GM12878 (cell line): Measurements from ENCODE around the gene ISCA2. TPM values are rescaled to one million over a fixed set of nuclear protein-coding genes. Genes with fewer than 3 reads are reported as not detected.

Experiments
- ATAC-seq: fragments of 200-7000 bp; cut with Tn5 transposase; 3 replicates; pipeline ENCODE4 v1.9.1; 2020; ENCODE audit warnings: mild to moderate bottlenecking, moderate library complexity
- BruUV-seq: library from RNA; stranded (reverse); fragments of 400-500 nt; replicated peaks from 2 replicates; lab custom pipeline; 2021; lab: Mats Ljungman, UMichigan
- CTCF ChIA-PET: fragments of 300-600 bp; sonication (Branson Sonifier 250); formaldehyde crosslinking; extraction: SDS; loops from one replicate; lab custom pipeline; 2021; ENCODE audit warnings: inconsistent platforms; lab: Yijun Ruan, JAX
- POLR2A ChIA-PET: fragments of 350-600 bp; formaldehyde crosslinking; extraction: SDS; loops from one replicate; lab custom pipeline; 2021; ENCODE audit warnings: inconsistent platforms; lab: Charles Lee
- RAD21 ChIA-PET: fragments of 300-600 bp; sonication (Branson Sonifier 250); formaldehyde crosslinking; loops from one replicate; lab custom pipeline; 2023; ENCODE audit warnings: antibody characterized with exemption; ENCODE audit not compliant: unreplicated experiment; lab: Charles Lee
- SMC1A ChIA-PET: fragments of 300-600 bp; sonication (Branson Sonifier 250); formaldehyde crosslinking; loops from one replicate; lab custom pipeline; 2023; ENCODE audit not compliant: unreplicated experiment, uncharacterized antibody; lab: Charles Lee
- DNase-seq: peaks from one replicate; pipeline ENCODE4 v3.0.0-alpha.2; 2011; ENCODE audit warnings: low read depth, low spot score
- FAIRE-seq: peaks from 3 replicates; lab custom pipeline; 2011; peaks lifted over from hg19 to GRCh38; lab: Jason Lieb, UNC
- H2AFZ ChIP-seq: 2 replicates; pipeline ENCODE4 v1.6.0; 2011; ENCODE audit warnings: low read depth, low read length, control low read depth; ENCODE audit not compliant: control insufficient read depth
- H3K27ac ChIP-seq: 2 replicates; pipeline ENCODE4 v1.5.1; 2011; ENCODE audit warnings: control low read depth; ENCODE audit not compliant: control insufficient read depth, insufficient read depth
- H3K27me3 ChIP-seq, 2 experiments: replicated peaks in 1 of 2; 2 replicates each; pipeline versions ENCODE4 v1.6.0 to v1.6.1; 2011; ENCODE audit warnings: low read length in 1 of 2; ENCODE audit not compliant: control insufficient read depth in 2 of 2, insufficient read depth in 2 of 2
- H3K36me3 ChIP-seq, 2 experiments: 2 replicates each; pipeline ENCODE4 v1.5.1; 2011; ENCODE audit warnings: low read length in 1 of 2; ENCODE audit not compliant: control insufficient read depth in 2 of 2, insufficient read depth in 2 of 2
- H3K4me1 ChIP-seq: 2 replicates; pipeline ENCODE4 v1.6.1; 2011; ENCODE audit warnings: mild to moderate bottlenecking, low read length, moderate library complexity, mixed read lengths; ENCODE audit not compliant: control insufficient read depth, insufficient read depth
- H3K4me2 ChIP-seq: 2 replicates; pipeline ENCODE4 v1.6.0; 2011; ENCODE audit warnings: control low read depth; ENCODE audit not compliant: control insufficient read depth, insufficient read depth
- H3K4me3 ChIP-seq: fragments of 200-600 bp; sonication (generic); 2 replicates; pipeline ENCODE4 v1.5.1; 2016
- H3K79me2 ChIP-seq: 2 replicates; pipeline ENCODE4 v1.6.0; 2011; ENCODE audit warnings: low read length; ENCODE audit not compliant: control insufficient read depth, insufficient read depth
- H3K9ac ChIP-seq: 2 replicates; pipeline ENCODE4 v1.8.0; 2011; ENCODE audit warnings: low read length, control low read depth, mixed read lengths; ENCODE audit not compliant: control insufficient read depth, insufficient read depth
- H3K9me3 ChIP-seq: replicated peaks from 3 replicates; pipeline ENCODE4 v1.5.1; 2011; ENCODE audit warnings: mild to moderate bottlenecking, low read length; ENCODE audit not compliant: control insufficient read depth, insufficient read depth
- H4K20me1 ChIP-seq: 2 replicates; pipeline ENCODE4 v1.6.0; 2011; ENCODE audit not compliant: control insufficient read depth, insufficient read depth
- BCL3 ChIP-seq: IDR thresholded peaks from 2 replicates; pipeline ENCODE4 v1.6.1; 2011; ENCODE audit warnings: borderline replicate concordance, low read depth, mild to moderate bottlenecking, moderate library complexity, low read length; ENCODE audit not compliant: insufficient read depth, poor library complexity, severe bottlenecking
- BMI1 ChIP-seq: fragments of 450-650 bp; IDR thresholded peaks from 2 replicates; pipeline ENCODE4 v1.6.1; 2016; ENCODE audit warnings: mild to moderate bottlenecking, moderate library complexity, borderline replicate concordance
- BRCA1 ChIP-seq: IDR thresholded peaks from 2 replicates; pipeline ENCODE4 v1.6.1; 2011; ENCODE audit warnings: low read depth, low read length, improper control_type of control experiment
- CBFB ChIP-seq: IDR thresholded peaks from 2 replicates; pipeline ENCODE4 v1.6.1; 2016; ENCODE audit warnings: antibody characterized with exemption, low read depth
- EP300 ChIP-seq, 2 experiments: fragments of 150-350 bp in 1 of 2; IDR thresholded peaks; 2 replicates each; pipeline ENCODE4 v1.6.1; 2011 to 2012; ENCODE audit warnings: low read depth in 2 of 2, low read length in 2 of 2, borderline replicate concordance in 1 of 2, improper control_type of control experiment in 1 of 2, inconsistent platforms in 1 of 2; ENCODE audit not compliant: control insufficient read depth in 1 of 2
- HDAC2 ChIP-seq: fragments of 200-600 bp; sonication (generic); IDR thresholded peaks from 2 replicates; pipeline ENCODE4 v1.6.1; 2017
- HDAC6 ChIP-seq: fragments of 200-600 bp; sonication (generic); IDR thresholded peaks from one replicate; pipeline ENCODE4 v1.8.0; 2017; ENCODE audit warnings: antibody characterized with exemption; ENCODE audit not compliant: unreplicated experiment
- IKZF2 ChIP-seq, 2 experiments: fragments of 450-650 bp; IDR thresholded peaks; 2 replicates each; pipeline ENCODE4 v1.6.1; 2017; ENCODE audit warnings: mild to moderate bottlenecking in 2 of 2, moderate library complexity in 2 of 2
- MEF2A ChIP-seq: IDR thresholded peaks from 2 replicates; pipeline ENCODE4 v1.6.1; 2011; ENCODE audit warnings: low read depth, mild to moderate bottlenecking, low read length, moderate library complexity; ENCODE audit not compliant: insufficient read depth
- RELA ChIP-seq: fragments of 450-650 bp; IDR thresholded peaks from 2 replicates; pipeline ENCODE4 v1.8.0; 2014; ENCODE audit warnings: borderline replicate concordance; ENCODE audit not compliant: partially characterized antibody
- RFX5 ChIP-seq: IDR thresholded peaks from 2 replicates; pipeline ENCODE4 v1.6.1; 2011; ENCODE audit warnings: low read depth, low read length, improper control_type of control experiment
- SUPT20H ChIP-seq: IDR thresholded peaks from 2 replicates; pipeline ENCODE4 v1.6.1; 2011; ENCODE audit warnings: low read depth, mild to moderate bottlenecking, low read length, moderate library complexity, borderline replicate concordance; ENCODE audit not compliant: control insufficient read depth
- TARDBP ChIP-seq: IDR thresholded peaks from 2 replicates; pipeline ENCODE4 v1.6.1; 2016; ENCODE audit warnings: borderline replicate concordance
- ZBTB33 ChIP-seq: fragments of 450-650 bp; IDR thresholded peaks from 2 replicates; pipeline ENCODE4 v1.6.1; 2017; ENCODE audit warnings: mild to moderate bottlenecking
- WGBS: methylation state at CpG from one replicate; pipeline ENCODE4 v1.1.6; 2016; ENCODE audit warnings: low lambda C conversion rate; ENCODE audit not compliant: insufficient replicate concordance, insufficient coverage; ENCODE audit errors: missing lambda C conversion rate; 5-methylcytosine and 5-hydroxymethylcytosine counted together
- in situ Hi-C: fragments of 300-500 bp; cut with MboI; formaldehyde crosslinking; loops from 9 replicates; pipeline ENCODE4 v1.14.3; 2018; ENCODE audit warnings: mixed read lengths
- intact Hi-C: fragments of 100-400 bp; cut with micrococcal nuclease; formaldehyde crosslinking; loops from one replicate; pipeline ENCODE4 v1.14.2; 2022; ENCODE audit not compliant: unreplicated experiment
- polyA plus RNA-seq, 11 experiments: library from polyadenylated mRNA; depleted of rRNA in 4 of 11; unstranded in 6 of 11; stranded (reverse) in 5 of 11; fragments of >200 nt; fragmentation: Nextera tagmentation in 4 of 11; fragmentation: Illumina TruSeq in 1 of 11; extraction: Ambion mirVana in 4 of 11; extraction: Trizol in 1 of 11; gene quantifications; 1 replicate in 1 of 11; 2 replicates in 10 of 11; pipeline versions ENCODE4 v1.2.1 to v1.2.3, GENCODE V29; 2011 to 2016; ENCODE audit warnings: inconsistent platforms in 2 of 11, missing spikeins in 2 of 11, low read depth in 1 of 11
- total RNA-seq, 4 experiments: library from RNA; depleted of rRNA in 3 of 4; stranded (reverse); fragments of >200 nt in 3 of 4; fragmentation: Illumina TruSeq in 1 of 4; extraction: Trizol in 1 of 4; gene quantifications; 2 replicates each; pipeline versions ENCODE4 v1.2.1 to v1.2.3, GENCODE V29; 2013 to 2021
- TF ChIP-seq, protein P1 (sequence below): IDR thresholded peaks from 2 replicates; pipeline ENCODE4 v1.6.1; 2012; ENCODE audit warnings: low read depth, low read length, improper control_type of control experiment

Gene ISCA2
- total and polyA plus RNA-seq, 10 of the 15 experiments (the other 5 are each of a cell fraction or from before 2014, with no cell fraction given), result 7.5 to 116 (median 32.5) TPM

DNA sequence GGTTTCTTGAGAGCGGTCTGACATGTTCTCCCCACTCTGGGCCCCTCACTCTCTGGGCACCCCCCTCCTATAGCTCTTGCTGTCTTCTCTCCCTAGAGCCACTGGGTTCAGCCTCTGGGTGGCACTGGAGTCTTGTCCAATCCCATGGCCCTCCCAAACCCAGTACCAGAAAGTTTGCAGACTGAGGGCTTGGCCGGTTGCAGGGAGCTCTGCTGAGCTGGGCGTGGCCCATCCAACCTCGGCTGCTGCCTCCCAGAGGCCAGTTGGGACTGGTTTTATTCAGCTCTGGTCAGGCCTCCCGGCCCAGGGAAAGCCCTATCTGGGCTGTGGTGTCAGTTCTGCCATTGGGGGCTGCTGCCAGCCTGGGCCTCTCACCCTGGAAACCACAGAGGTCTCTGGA lies 37.9 kb downstream of the ISCA2 start:
- Histone ChIP-seq H3K4me1 (no peaks in the 10 kb centered on the region), H3K27ac (no peak overlapping the region), H4K20me1 (no peaks in the 10 kb centered on the region), H2AFZ (no peak overlapping the region), H3K4me2 (no peak overlapping the region), H3K79me2 (no peaks in the 10 kb centered on the region), H3K27me3 (no peaks in the 10 kb centered on the region; a peak in 2 of 4 replicates), H3K9ac (no peak overlapping the region), H3K36me3 (no peaks in the 10 kb centered on the region), H3K4me3 (no peak overlapping the region), H3K9me3 (no peaks in the 10 kb centered on the region)
- WGBS, result 17% methylated on average over 5 of the region's 5 CpGs
- DNase-seq (no peak), ATAC-seq (peak; percentile 65), FAIRE-seq (no peak)
- CTCF ChIA-PET, result no interaction called here
- RAD21 ChIA-PET, result no interaction called here
- in situ Hi-C loops, result no loop called here
- POLR2A ChIA-PET, result no interaction called here
- SMC1A ChIA-PET, result no interaction called here
- intact Hi-C loops, result no loop called here
- TF ChIP-seq CBFB, result no peak
- TF ChIP-seq MEF2A, result no peak
- TF ChIP-seq BCL3, result no peak
- no peak for TF ChIP-seq BMI1
- no peak for TF ChIP-seq RELA
- no peak for TF ChIP-seq HDAC6
- TF ChIP-seq HDAC2, result no peak
- TF ChIP-seq SUPT20H, result no peak
- TF ChIP-seq ZBTB33, result no peak
- TF ChIP-seq EP300 (IDR thresholded peaks at IDR 0.05; ENCODE audit: borderline replicate concordance in 1 of 2, control insufficient read depth in 1 of 2, low read depth in 2 of 2, low read length in 2 of 2), result no peak
- TF ChIP-seq RFX5, result no peak
- TF ChIP-seq BRCA1, result no peak
- TF ChIP-seq, protein P1, sequence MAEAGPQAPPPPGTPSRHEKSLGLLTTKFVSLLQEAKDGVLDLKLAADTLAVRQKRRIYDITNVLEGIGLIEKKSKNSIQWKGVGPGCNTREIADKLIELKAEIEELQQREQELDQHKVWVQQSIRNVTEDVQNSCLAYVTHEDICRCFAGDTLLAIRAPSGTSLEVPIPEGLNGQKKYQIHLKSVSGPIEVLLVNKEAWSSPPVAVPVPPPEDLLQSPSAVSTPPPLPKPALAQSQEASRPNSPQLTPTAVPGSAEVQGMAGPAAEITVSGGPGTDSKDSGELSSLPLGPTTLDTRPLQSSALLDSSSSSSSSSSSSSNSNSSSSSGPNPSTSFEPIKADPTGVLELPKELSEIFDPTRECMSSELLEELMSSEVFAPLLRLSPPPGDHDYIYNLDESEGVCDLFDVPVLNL, result no peak
- no peak for TF ChIP-seq TARDBP
- no peak for TF ChIP-seq IKZF2 (IDR thresholded peaks at IDR 0.05)
- BruUV-seq, result no TSS peak
